Stimulated activated CD8-positive, alpha-beta memory T cell treated with anti-CD3 and anti-CD28 coated beads, Interleukin-15, amount 100 ng/mL, for 24 hours (primary cell): ENCODE measurements around the gene MAPKAPK5.
"Not testable (repeated sequence)": the region's sequence is repeated elsewhere in the genome, so short reads cannot be mapped to it uniquely, and the experiment has no call there.

Source experiments
- DNase-seq: peaks from one replicate; pipeline ENCODE4 v3.0.0-alpha.2; 2020; ENCODE audit warnings: low read depth

Gene MAPKAPK5

GRCh38 chr12:111828338-111828979 lies 13.6 kb upstream of the MAPKAPK5 start:
- no peak for DNase-seq

- not testable (repeated sequence) for DNase-seq
Observed at GRCh38 chr12:111829635-111830034, 12.4 kb upstream of the MAPKAPK5 start.

DNA sequence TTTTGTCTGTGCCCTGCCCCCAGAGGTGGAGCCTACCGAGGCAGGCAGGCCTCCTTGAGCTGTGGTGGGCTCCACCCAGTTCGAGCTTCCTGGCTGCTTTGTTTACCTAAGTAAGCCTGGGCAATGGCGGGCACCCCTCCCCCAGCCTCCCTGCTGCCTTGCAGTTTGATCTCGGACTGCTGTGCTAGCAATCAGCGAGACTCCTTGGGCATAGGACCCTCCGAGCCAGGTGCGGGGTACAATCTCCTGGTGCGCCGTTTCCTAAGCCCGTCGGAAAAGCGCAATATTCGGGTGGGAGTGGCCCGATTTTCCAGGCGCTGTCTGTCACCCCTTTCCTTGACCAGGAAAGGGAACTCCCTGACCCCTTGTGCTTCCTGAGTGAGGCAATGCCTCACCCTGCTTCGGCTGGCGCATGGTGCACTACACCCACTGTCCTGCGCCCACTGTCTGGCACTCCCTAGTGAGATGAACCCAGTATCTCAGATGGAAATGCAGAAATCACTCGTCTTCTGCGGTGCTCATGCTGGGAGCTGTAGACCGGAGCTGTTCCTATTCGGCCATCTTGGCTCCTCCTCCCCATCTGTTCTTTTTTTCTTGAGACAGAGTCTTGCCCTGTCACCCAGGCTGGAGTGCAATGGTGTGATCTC lies 7.2 kb upstream of the MAPKAPK5 start:
- DNase-seq = not testable (repeated sequence)

- not testable (repeated sequence) for DNase-seq
Observed at GRCh38 chr12:111835531-111836181, 6.4 kb upstream of the MAPKAPK5 start.

DNA sequence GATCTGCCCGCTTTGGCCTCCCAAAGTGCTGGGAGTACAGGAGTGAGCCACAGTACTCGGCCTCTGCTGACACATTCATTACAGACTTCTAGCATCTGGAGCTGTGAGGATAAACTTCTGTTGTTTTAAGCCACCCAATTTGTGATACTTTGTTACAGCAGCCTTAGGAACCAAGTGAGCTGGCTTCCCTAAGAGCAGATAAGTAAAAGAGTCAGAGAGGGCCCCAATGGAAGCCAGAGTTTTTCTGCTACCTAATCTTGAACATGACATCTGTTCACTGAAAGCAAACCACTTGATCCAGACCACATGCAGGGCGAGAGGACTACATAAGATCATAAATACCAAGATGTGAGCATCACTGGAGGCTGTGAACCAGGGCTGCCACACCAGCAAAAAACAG lies 3.7 kb upstream of the MAPKAPK5 start:
- DNase-seq = no peak

- no peak for DNase-seq
Observed at GRCh38 chr12:111840807-111841206, 1.2 kb upstream of the MAPKAPK5 start.

DNA sequence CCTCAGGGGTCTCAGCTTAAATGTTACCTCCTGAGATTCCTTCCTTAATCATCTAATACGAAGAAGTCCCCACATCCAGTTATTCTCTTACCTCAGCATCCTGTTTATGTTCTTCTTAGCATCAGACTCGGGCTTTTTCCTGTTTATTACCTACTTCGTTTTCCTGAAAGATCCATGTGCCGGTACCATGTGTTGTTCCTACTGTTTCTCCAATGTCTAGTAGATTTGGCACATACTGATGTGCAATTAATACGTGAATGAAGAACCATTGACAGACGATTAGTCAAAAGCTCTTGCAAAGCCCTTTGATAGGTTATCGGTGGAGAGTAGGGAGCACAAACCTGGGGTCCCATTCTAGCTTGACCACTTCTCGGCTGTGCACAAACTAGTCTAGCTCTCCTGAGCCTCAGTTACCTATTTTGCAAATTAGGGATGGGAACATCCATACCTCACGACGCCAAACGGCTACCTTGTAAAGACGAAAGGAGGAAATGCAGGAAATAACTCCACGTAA lies 735 bp upstream of the MAPKAPK5 start:
- no peak for DNase-seq

DNA sequence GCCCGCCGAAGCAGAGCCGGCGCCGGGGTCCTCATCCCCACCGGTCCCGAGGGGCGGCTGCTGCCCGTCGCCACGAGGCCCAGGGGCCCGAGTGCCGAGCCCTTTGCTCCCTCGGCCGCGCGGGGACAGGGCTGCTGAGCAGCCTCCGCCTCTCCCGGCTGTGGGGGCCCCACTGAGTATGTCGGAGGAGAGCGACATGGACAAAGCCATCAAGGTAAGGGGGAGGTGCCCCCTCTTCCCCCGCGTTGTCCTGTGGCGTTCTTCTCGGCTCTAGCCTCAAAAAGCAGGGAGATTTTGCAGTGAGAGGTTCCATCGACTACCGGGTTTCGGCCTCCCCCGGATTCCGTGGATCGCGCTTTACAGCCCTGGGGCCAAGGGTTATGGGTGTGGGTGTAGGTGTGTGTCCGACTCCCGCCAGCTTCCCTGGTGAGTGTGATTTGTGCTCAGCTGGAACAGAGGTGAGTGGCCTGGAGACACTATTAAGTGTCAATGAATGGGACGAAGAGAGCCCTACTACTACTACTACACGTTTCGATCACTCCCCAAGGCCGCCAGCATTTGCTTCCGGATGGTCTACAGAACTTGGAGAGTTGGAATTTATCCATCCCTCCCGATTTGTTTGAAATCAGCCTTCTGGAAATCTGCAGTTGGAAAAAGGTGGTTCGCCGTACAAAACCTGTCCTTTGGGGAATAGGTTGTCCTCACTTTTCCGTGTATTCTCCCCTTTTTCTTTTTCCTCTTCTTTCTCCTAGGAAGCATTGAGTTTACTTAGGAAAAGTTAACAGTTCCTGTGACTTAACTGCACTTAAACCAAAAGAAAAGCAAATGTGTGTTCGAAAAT lies 748 bp downstream of the MAPKAPK5 start:
- DNase-seq = no peak

DNA sequence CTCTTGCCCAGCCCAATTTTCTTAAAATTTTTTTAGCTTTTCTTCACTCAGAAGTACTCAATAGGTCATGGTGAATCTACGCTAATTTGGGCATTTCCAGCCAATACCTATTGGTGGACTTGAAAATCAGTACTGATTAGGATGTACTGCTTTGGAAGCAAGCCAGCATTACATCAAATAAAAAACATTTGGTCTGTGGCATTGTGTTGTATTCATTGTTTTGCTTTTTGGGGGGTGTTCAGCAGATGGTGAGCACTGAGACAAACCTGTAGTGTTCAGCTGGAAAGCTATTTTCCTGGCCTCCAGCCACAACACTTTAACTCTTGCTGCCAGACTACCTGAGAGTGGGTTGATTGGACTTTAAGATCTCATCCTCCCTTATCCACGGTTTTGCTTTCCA lies 4.0 kb downstream of the MAPKAPK5 start:
- DNase-seq = no peak

DNA sequence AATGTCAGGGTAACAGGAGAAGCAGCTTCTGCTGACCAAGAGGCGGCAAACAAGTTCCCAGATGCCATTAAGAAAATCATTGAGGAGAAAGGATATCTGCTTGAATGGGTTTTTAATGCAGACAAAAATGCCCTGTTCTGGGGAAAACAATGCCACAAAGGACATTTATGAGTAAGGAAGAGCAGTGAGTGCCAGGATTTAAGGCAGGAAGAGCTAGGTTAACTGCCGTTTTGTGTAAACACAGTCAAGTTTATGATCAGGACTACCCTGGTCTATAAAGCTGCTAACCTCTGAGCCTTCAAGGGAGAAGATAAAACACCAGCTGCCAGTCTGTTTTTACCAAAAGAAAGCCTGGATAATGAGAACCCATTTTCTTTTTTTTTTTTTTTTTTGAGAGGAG lies 8.5 kb downstream of the MAPKAPK5 start:
- DNase-seq = no peak

- DNase-seq = no peak
Observed at GRCh38 chr12:111858186-111858585, 16.2 kb downstream of the MAPKAPK5 start.

DNA sequence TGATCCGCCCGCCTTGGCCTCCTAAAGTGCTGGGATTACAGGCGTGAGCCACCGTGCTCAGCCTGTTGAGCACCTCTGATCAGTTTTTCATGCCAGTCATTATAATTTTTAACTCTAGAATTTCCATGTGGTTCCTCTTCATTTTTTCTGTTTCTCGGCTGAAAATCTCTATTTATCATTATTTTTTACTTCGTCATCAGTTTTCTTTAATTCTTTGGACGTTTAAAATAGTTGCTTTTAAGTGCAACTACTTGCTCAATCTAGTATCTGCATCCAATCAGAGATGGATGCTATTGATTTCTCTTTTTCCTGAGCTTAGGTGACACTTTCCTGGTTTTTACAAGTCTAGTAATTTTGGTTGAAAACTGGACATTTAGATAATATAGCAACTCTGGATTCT lies 16.8 kb downstream of the MAPKAPK5 start:
- no peak for DNase-seq

DNA sequence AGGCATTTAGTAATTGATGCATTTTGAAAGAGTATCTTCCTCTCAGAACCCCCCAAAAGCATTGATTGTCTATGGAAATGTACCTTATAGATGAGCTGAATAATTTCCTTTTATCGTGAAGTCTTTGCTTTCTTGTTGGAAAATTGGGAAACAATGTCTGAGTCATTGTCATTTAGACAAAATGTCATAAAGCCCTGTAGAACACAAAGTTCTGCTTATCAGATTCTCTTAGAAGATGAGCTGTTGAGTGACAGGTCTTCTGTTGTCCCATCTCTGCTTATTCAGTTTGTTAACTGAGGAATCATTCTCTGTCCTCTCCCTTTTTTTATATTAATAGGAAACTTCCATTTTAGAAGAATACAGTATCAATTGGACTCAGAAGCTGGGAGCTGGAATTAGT lies 22.9 kb downstream of the MAPKAPK5 start:
- DNase-seq = no peak

GRCh38 chr12:111867531-111867930 lies 25.5 kb downstream of the MAPKAPK5 start:
- DNase-seq = no peak

DNA sequence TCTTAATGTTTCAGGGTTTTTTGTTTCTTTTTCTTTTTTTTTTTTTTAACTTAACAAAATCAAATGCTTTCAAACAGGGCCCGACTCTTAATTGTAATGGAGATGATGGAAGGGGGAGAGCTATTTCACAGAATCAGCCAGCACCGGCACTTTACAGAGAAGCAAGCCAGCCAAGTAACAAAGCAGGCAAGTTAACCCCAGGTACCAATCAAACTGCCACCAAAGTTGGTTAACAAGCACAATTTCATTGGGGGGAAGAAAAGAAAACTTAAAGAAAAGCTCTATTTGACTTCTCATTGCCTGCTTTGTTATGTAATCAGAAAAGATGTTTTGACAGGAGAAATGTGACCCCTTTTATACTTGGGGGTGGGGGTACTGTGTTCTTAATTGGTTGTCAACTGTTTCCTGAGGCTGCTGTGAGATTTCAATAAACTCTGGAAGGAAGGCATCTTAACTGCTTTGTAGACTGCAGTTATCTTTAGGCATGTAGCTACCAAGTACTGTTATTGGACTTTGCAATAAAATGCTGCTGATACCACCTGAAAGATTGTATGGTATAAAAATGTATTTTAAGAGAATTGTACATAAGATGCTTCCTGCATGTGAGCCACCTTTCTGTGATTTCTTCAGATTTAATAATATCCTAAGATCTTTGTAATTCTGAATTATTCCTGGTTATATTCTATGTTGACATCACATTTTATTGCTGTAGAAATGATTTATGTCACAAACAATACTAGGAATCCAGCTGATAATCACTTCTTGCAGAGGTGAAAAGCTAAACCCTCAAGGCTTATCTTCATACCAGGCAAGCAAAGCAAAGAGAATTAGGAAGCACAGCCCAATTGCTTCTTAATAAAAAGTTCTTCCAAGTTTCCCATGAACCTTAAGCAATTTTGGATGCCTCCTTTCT lies 26.9 kb downstream of the MAPKAPK5 start:
- no peak for DNase-seq

DNA sequence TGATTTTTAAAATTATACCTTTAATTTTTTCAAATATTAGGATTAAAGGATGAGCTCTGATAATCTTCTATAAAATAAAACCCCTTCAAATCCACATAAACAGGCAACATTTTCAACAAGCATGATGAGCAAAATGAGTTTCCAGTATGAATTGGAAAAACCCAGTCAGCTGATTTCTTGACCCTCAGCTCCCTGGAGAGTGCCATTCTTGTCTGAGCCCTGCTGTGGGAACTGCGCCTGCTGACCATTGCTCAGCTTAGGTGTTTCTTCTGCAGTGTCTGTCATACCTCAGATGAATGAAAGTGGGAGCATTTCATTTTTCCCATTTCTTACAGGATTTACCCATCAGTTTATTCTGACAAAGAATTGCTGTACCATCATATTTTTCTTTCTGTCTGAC lies 27.6 kb downstream of the MAPKAPK5 start:
- no peak for DNase-seq

DNA sequence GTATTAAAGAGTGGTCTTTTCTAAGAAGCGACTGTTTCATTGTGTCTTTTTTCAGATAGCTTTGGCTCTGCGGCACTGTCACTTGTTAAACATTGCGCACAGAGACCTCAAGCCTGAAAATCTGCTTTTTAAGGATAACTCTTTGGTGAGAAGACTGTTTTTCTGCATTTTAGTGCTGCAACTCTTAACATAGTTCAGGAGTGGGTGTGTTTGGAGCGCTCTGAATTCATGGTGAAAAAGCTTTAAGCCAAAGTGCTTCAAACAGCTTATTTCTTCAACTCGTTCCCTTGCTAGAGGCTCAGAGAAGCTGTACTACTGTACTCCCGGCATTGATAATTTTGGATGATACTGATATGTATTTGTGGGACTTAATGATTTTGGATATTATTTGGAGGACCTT lies 28.2 kb downstream of the MAPKAPK5 start:
- no peak for DNase-seq

- DNase-seq = no peak
Observed at GRCh38 chr12:111870706-111871105, 28.7 kb downstream of the MAPKAPK5 start.

DNA sequence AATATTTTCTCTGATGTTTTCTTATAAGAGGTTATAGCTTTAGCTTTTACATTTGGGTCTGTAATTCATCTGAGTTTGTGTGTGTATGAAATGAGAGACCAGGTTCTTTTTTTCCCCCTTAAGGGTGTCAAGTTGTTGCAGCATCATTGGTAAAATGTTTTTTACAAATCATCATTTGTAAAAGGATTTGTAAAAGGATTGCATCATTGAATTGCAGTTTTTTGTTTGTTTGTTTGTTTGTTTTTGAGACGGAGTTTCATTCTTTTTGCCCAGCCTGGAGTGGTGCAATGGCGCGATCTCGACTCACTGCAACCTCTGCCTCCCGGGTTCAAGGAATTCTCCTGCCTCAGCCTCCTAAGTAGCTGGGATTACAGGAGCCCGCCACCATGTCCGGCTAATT lies 31.1 kb downstream of the MAPKAPK5 start:
- no peak for DNase-seq

DNA sequence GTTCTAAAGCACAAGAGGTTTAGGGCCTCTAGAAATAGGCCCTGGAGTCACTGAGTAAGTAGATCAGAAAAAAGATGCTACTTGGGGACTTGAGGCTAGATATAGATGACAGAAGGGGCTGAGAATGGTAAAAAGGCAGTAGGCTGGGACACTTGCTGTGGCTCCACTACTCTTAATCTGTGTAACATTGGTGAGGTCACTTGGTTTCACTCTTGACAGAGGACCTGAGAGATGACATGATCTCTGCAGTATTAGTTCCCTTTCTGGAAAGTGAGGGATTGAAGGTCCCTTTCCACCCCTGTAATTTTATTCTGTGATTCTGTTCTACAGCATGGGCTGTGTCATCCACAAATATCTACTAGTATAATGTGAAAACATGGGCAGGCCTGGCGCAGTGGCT lies 39.7 kb downstream of the MAPKAPK5 start:
- no peak for DNase-seq
